Body of pancreas (tissue), 4 donors: ENCODE measurements around the gene RAD51B.

Experiments used
- POLR2A ChIP-seq, 3 donors: fragments of 450-650 bp; IDR thresholded peaks; one replicate each; pipeline ENCODE4 v1.6.1; 2016; ENCODE audit warnings: antibody characterized with exemption in 3 of 3, mild to moderate bottlenecking in 2 of 3
- TF ChIP-seq, protein P1 (sequence below), 7 experiments: fragments of 450-650 bp in 4 of 7; fragments of 200-600 bp in 3 of 7; sonication (generic) in 3 of 7; IDR thresholded peaks; one replicate each; pipeline ENCODE4 v1.5.1; 2016 to 2019; ENCODE audit warnings: antibody characterized with exemption in 7 of 7

DNA sequence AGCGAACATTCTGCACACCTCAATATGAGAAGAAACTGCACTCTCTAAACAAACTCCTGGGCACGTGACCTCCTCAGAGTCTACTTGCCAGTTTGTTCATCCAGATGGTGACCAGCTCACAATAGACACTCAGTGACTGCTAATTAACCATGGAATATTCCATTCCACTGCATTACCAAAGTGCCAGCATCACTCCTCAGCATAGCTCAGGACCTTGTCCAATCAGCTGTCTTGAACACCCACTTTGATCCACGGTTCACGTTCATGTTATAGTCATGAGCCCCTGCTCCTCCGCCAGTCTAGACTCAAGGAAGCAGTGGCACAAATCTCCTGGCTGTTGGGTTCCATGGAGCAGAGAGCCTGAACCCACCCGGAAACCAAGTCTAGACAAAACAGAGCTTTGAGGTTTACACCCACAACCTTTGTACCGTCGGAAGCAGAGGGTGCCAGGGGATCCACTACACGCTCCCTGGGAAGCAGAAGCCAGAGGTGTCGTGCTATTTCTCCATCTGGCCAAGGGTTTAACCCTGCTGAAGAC, 688.0 kb downstream of the RAD51B start:
- TF ChIP-seq, protein P1, sequence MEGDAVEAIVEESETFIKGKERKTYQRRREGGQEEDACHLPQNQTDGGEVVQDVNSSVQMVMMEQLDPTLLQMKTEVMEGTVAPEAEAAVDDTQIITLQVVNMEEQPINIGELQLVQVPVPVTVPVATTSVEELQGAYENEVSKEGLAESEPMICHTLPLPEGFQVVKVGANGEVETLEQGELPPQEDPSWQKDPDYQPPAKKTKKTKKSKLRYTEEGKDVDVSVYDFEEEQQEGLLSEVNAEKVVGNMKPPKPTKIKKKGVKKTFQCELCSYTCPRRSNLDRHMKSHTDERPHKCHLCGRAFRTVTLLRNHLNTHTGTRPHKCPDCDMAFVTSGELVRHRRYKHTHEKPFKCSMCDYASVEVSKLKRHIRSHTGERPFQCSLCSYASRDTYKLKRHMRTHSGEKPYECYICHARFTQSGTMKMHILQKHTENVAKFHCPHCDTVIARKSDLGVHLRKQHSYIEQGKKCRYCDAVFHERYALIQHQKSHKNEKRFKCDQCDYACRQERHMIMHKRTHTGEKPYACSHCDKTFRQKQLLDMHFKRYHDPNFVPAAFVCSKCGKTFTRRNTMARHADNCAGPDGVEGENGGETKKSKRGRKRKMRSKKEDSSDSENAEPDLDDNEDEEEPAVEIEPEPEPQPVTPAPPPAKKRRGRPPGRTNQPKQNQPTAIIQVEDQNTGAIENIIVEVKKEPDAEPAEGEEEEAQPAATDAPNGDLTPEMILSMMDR (IDR thresholded peaks at IDR 0.05) = no peak
- TF ChIP-seq POLR2A (IDR thresholded peaks at IDR 0.05) = no peak
